GM18517 (cell line): ENCODE data around the gene ACER2.
A peak's percentile ranks its signal among the peaks of the same experiment; 100 is the strongest.
"Not testable (repeated sequence)": the region's sequence is repeated elsewhere in the genome, so short reads cannot be mapped to it uniquely, and the experiment has no call there.

Source experiments
- ATAC-seq: cut with Tn5 transposase; IDR thresholded peaks from one replicate; pipeline ENCODE4 v1.9.1; 2021; ENCODE audit warnings: mild to moderate bottlenecking, moderate library complexity; ENCODE audit not compliant: unreplicated experiment

The ACER2 gene

GRCh38 chr9:19408693-19409400 lies at the start of gene ACER2:
Gene ACER2 (plus strand): TSS chr9:19409009. CDS start chr9:19409085, 76 bp downstream.
- ATAC-seq: peak; percentile 90

- ATAC-seq: no peak
These were observed 39.7 kb upstream of the ACER2 start for GRCh38 chr9:19369107-19369506.

DNA sequence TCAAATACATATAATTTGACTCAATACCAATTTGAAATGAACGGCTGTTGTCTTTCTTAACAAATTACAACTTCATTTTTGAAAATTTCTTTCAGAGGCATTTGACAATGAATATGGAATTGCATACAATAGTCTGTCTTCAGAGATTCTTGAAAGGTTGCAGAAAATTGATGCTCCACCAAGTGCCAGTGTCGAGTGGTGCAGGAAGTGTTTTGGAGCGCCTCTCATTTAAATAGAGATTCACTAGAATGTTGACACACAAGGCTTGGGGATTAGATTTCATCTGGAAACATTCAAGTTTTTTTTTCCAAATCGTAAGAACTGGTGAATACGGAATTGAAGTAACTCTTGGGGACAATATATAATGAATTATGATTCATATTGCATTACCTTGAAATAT lies 36.9 kb upstream of the ACER2 start:
- ATAC-seq: no peak

- no peak for ATAC-seq
These were observed 36.2 kb upstream of the ACER2 start for GRCh38 chr9:19372567-19372966.

DNA sequence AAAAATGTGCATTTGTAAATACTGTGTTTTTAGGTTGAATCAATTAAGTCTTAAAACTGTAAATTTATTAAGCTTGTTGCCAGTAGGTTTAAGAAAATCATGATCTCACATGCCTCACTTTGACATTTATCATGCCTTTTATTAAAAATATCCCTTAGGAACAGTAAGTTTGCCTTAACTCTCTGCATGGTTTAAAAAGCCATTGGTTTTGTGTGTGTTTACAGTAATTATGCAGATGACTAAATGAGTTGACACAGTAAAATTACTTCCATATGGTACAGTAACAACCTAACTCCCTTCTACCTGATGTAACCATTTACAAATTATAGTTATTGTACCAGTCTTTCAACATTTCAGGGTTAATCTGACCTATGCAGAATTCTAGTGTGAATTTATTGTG lies 35.3 kb upstream of the ACER2 start:
- ATAC-seq: no peak

- ATAC-seq: no peak
These were observed 33.3 kb upstream of the ACER2 start for GRCh38 chr9:19375538-19375937.

DNA sequence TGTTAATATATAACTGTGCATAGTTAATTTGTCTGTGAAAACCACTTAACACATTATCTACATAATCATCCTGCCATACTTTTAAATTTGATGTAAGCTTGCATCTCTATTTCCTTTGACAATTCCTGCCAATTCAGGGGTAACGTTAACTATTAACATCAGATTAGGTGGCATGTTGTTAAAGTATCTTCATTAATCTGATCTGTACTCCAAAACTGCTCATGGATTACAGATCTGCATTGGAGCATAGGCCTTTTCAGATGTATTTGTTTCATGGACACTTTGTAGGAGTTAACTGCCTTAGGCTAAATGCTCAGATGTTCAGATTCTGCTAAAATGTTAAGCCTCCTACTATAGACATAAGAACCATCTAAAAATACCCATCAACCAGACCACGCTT lies 31.9 kb upstream of the ACER2 start:
- no peak for ATAC-seq

DNA sequence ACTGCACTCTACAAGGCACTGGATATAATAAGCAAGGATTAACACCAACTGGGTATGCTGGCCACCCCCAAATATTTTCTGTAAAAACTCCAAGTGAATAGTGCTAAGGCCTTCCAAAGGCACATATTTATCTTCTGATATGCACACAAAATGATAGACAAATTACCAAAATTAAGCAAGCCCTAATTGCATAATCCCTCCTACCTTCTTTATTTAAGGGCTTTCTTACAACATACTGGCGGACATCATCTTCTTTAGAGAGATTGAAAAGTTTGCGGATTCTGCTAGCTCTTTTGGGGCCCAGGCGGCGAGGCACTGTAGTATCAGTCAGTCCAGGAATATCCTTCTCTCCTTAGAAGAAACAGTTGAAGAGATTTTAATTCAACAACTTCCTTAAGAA lies 30.6 kb upstream of the ACER2 start:
- no peak for ATAC-seq

- ATAC-seq: no peak
These were observed 30.2 kb upstream of the ACER2 start for GRCh38 chr9:19378647-19379046.

DNA sequence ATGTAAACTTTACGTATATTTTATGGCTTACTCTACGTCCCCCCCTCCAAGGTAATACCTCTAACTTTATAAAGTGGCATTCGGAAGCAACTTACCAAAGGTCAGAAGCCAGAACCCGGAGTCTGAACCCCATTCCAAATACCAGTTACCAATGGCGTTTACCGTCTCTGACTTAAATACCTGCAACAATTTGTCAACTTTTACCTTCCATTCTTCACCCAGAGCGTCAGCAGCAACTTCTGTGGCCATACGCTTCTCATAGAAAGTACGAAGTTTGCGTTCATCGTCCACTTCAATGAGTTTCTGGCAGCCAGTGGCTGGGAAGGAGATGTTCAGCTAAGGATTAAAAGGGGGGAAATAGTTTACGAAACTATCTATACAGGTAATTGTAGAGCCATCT lies 29.5 kb upstream of the ACER2 start:
- ATAC-seq: no peak

DNA sequence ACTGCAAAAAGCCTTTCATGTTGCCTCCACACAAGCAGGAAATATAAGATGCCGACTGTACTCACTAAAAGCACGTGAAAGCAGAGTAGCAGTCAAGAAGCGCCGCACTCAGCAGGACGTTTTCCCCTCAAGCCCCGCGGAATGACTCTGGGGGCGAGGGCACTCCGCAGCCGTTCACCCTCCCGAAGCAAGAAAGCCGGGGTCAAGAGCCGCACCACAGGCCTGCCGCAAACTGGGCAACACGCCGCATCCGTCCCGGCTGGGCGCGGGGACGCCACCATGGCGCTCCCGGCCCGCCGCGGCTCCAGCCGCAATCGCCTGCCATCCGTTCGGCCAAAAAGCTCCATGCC lies 29.1 kb upstream of the ACER2 start:
- ATAC-seq: peak; percentile 40

GRCh38 chr9:19380826-19381075 lies 28.1 kb upstream of the ACER2 start:
- no peak for ATAC-seq

GRCh38 chr9:19381656-19382055 lies 27.2 kb upstream of the ACER2 start:
- no peak for ATAC-seq

DNA sequence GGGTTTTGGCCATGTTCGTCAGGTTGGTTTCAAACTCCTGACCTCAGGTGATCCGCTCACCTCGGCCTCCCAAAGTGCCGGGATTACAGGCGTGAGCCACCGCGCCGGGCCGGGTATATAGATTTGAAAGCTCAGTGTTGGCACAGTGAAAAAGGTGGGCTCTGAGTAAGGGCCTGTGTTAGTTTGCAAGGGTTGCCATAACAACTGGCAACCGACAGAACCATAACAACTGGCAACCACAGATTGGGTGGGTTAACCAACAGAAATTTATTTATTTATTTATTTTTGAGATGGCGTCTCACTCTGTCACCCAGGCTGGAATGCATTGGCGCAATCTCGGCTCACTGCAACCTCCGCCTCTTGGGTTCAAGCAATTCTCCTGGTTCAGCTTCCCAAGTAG lies 23.6 kb upstream of the ACER2 start:
- ATAC-seq: not testable (repeated sequence)

GRCh38 chr9:19385786-19386501 lies 22.9 kb upstream of the ACER2 start:
- ATAC-seq: no peak

DNA sequence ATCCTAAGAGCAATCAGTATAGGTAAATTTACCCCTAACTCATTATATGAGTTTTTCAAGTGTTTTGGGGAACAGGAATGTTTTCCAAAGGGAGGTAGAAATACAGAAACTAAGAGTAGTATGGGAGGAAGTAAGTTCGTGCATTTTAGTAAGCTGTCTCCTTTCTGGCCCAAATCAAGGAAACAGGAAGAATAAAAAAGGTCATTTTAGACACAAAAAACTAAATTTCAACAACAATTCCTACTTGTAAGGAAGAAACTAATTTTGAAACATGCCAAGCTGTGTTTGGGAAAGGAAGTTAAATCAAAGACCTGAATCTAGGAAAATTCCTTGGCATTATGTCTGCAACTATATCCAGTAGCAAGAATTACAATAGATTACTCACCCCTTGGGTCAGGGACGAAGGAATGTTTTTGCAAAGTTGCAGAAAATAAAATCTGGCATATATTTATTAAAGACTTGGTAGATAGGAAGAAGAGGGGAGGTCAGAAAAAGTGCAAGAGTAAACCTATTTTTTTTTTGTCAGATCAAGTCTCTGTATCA lies 22.2 kb upstream of the ACER2 start:
- no peak for ATAC-seq

- no peak for ATAC-seq
These were observed 21.5 kb upstream of the ACER2 start for GRCh38 chr9:19387317-19387716.

DNA sequence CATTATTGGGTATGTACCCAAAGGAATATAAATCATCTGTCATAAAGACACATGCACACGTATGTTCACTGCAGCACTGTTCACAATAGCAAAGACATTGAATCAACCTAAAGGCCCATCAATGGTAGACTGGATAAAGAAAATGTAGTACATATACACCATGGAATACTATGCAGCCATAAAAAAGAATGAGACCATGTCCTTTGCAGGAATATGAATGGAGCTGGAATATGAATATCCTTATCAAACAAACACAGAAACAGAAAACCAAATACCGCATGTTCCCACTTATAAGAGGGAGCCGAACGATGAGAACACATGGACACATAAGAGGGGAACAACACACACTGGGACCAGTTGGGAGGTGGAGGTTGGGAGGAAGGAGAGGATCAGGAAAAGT lies 19.3 kb upstream of the ACER2 start:
- ATAC-seq: not testable (repeated sequence)

- ATAC-seq: no peak
These were observed 11.0 kb upstream of the ACER2 start for GRCh38 chr9:19397845-19398244.

- not testable (repeated sequence) for ATAC-seq
These were observed 5.6 kb upstream of the ACER2 start for GRCh38 chr9:19403231-19403630.

DNA sequence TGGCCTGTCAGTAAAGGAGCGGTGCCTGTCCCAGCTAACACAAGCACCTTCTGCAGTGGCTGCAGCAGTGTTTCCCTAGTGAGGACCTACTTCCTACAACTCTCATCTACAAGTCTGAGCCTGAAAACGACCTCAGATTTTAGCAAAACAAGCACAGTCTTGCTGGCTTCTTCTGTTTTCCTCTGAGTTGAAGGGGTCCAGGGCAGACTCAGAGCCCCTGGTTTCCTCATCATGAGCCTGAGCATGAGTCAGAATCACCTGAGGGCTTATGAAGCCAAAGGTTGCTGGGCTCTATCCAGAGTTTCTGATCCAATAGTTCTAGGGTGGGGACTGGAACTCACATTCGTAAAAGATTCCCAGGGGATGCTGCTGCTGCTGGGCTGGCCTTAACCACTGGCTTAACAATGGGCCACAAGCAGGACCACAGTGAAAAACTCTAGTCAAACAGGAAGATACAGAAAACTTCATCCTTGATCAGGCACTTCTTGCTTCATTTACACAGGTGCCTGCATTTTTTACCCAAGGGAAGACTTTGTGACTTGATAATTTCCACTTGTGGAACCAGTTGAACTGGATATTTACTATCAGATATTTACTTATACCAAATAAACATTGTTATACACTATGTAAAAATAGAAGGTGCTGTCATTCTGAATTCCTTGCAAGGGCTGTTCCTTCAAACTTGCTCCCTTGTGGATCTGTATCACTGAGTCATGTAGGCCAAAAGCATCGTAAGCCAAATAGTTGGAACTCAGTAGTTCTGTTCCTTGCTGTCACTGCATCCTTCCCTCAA lies 4.3 kb upstream of the ACER2 start:
- ATAC-seq: no peak

DNA sequence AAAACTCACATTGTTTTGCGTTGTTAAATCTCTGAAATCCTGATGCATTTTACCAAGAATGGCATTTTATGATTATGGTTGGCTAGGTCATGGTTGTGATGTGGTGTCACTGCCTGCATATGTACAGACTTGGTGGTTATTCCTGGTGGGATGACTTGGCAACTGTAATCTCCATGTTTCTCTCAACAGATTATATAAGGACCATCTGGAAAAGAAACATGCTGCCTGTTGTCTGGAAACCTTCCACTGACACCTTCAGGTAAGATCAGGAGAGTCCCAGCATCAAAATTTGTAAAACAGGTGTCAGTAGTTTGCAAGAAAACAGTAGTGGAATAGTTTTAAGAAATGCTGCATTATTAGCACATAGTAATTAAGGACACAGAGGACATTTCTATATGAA lies 3.0 kb upstream of the ACER2 start:
- ATAC-seq: no peak
